Measurements from ENCODE around the gene ABCG4.

- no peak for TF ChIP-seq POLR2A (IDR thresholded peaks at IDR 0.05)
- TF ChIP-seq, protein P1, sequence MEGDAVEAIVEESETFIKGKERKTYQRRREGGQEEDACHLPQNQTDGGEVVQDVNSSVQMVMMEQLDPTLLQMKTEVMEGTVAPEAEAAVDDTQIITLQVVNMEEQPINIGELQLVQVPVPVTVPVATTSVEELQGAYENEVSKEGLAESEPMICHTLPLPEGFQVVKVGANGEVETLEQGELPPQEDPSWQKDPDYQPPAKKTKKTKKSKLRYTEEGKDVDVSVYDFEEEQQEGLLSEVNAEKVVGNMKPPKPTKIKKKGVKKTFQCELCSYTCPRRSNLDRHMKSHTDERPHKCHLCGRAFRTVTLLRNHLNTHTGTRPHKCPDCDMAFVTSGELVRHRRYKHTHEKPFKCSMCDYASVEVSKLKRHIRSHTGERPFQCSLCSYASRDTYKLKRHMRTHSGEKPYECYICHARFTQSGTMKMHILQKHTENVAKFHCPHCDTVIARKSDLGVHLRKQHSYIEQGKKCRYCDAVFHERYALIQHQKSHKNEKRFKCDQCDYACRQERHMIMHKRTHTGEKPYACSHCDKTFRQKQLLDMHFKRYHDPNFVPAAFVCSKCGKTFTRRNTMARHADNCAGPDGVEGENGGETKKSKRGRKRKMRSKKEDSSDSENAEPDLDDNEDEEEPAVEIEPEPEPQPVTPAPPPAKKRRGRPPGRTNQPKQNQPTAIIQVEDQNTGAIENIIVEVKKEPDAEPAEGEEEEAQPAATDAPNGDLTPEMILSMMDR (IDR thresholded peaks at IDR 0.05), result no peak
These were observed 29.9 kb upstream of the ABCG4 start for GRCh38 chr11:119118946-119119345.

Measured in adrenal gland (tissue), 5 donors.